ENCODE results near the gene TULP4.
"Not testable (repeated sequence)": the region's sequence is repeated elsewhere in the genome, so short reads cannot be mapped to it uniquely, and the experiment has no call there.

Gene TULP4

DNA sequence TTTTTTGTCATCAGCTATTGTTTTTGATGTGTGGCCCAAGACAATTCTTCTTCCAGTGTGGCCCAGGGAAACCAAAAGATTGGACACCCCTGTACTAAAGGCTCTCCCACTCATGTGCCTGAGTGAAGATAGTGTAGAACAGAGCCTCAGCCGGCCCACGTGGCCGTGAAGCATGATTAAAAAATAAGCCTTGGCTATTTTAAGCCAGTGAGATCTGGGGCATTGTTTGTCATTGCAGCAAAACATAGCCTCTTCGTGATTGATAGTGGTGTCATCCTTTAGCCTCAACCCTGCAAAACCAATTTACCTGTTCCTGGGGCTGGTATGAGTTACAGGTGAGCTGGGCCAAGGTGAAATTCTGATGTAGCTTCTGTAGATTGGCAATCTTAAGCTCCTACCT is 85.3 kb downstream of the TULP4 start:
- no peak for DNase-seq (ENCODE audit: extremely low spot score)
- ChIA-PET CTCF (interaction anchor here (1.2 kb wide), 1 partner anchor 11 kb away, joined by 5 read pairs; no protein-coding TSS in a partner anchor), POLR2A (no interaction called here)
- no peak for TF ChIP-seq L3MBTL2 (conservative IDR thresholded peaks at IDR 0.05)
- TF ChIP-seq FOXA1 (IDR thresholded peaks at IDR 0.05) = no peak
- no peak for TF ChIP-seq CTBP1 (IDR thresholded peaks at IDR 0.05; ENCODE audit: borderline replicate concordance)
- no peak for TF ChIP-seq ZNF384 (IDR thresholded peaks at IDR 0.05)
- no peak for TF ChIP-seq BHLHE40 (IDR thresholded peaks at IDR 0.05; ENCODE audit: borderline replicate concordance)
- no peak for TF ChIP-seq LEF1 (IDR thresholded peaks at IDR 0.05; ENCODE audit: borderline replicate concordance)

DNA sequence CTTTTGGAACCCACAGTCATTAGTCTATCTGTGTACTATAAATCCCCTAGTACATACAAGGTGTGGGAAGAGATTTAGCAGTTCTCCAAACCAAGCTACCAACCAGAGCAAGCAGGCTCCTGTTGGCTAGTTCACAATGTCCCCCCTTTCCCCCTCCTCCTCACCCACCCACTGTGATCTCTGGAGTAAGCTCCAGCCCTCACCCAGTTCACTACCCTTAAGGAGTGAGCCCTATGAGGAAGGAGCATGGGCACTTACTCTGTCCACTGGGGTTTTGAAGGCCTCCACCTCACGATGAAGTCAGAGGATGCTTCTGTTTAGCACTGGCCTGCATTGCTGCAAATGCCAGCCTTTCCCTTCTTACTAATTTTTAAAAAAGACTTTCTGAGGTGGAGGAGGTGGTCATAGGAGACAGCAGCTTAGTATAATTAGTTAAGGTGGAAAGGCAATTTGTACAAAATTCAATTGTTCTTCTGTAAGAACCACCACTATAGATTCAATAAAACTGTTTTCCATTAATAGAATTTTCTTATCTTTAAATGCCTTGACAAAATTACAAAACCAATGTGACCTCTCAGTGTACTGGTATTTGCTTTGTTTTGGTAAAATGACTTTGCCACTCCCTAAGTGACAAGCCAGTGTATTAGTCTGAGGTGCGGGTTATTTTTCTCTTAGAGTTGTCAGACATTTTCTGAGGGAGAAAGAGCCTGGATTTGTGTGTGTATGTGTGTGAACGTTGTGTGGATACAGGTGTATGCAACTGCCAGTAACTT is 86.2 kb downstream of the TULP4 start:
- ChIA-PET POLR2A (no interaction called here), CTCF (interaction anchor here (1.2 kb wide), 1 partner anchor 12 kb away, joined by 5 read pairs; no protein-coding TSS in a partner anchor)
- TF ChIP-seq CTBP1 (IDR thresholded peaks at IDR 0.05; ENCODE audit: borderline replicate concordance) (no peak), FOXK2 (IDR thresholded peaks at IDR 0.05) (no peak), SUZ12 (IDR thresholded peaks at IDR 0.05) (no peak), HDGF (IDR thresholded peaks at IDR 0.05; ENCODE audit: borderline replicate concordance) (no peak), ZNF384 (IDR thresholded peaks at IDR 0.05) (no peak), FOXM1 (IDR thresholded peaks at IDR 0.05; ENCODE audit: borderline replicate concordance) (no peak), ELF4 (IDR thresholded peaks at IDR 0.05) (no peak), BHLHE40 (IDR thresholded peaks at IDR 0.05; ENCODE audit: borderline replicate concordance) (no peak), L3MBTL2 (conservative IDR thresholded peaks at IDR 0.05) (no peak), SP1 (IDR thresholded peaks at IDR 0.05) (no peak), TARDBP (IDR thresholded peaks at IDR 0.05) (no peak), NFRKB (IDR thresholded peaks at IDR 0.05) (no peak), FOXA1 (IDR thresholded peaks at IDR 0.05) (no peak), LEF1 (IDR thresholded peaks at IDR 0.05; ENCODE audit: borderline replicate concordance) (no peak), ARNT (IDR thresholded peaks at IDR 0.05) (no peak)
- TF ChIP-seq, protein P1, sequence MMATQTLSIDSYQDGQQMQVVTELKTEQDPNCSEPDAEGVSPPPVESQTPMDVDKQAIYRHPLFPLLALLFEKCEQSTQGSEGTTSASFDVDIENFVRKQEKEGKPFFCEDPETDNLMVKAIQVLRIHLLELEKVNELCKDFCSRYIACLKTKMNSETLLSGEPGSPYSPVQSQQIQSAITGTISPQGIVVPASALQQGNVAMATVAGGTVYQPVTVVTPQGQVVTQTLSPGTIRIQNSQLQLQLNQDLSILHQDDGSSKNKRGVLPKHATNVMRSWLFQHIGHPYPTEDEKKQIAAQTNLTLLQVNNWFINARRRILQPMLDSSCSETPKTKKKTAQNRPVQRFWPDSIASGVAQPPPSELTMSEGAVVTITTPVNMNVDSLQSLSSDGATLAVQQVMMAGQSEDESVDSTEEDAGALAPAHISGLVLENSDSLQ (IDR thresholded peaks at IDR 0.05) = no peak
- DNase-seq (ENCODE audit: extremely low spot score) = no peak

- POLR2A ChIA-PET = no interaction called here
- no peak for DNase-seq (ENCODE audit: extremely low spot score)
- CTCF ChIA-PET = interaction anchor here (1.2 kb wide), 1 partner anchor 13 kb away, joined by 5 read pairs; no protein-coding TSS in a partner anchor
- no peak for TF ChIP-seq TARDBP (IDR thresholded peaks at IDR 0.05)
- TF ChIP-seq FOXA1 (IDR thresholded peaks at IDR 0.05) = no peak
- TF ChIP-seq ARNT (IDR thresholded peaks at IDR 0.05) = no peak
- TF ChIP-seq SUZ12 (IDR thresholded peaks at IDR 0.05) = no peak
- TF ChIP-seq, protein P1 (IDR thresholded peaks at IDR 0.05) = no peak
- no peak for TF ChIP-seq BHLHE40 (IDR thresholded peaks at IDR 0.05; ENCODE audit: borderline replicate concordance)
- no peak for TF ChIP-seq SP1 (IDR thresholded peaks at IDR 0.05)
- TF ChIP-seq FOXK2 (IDR thresholded peaks at IDR 0.05) = no peak
- TF ChIP-seq ZNF384 (IDR thresholded peaks at IDR 0.05) = no peak
- TF ChIP-seq CTBP1 (IDR thresholded peaks at IDR 0.05; ENCODE audit: borderline replicate concordance) = no peak
- no peak for TF ChIP-seq NFRKB (IDR thresholded peaks at IDR 0.05)
- no peak for TF ChIP-seq FOXM1 (IDR thresholded peaks at IDR 0.05; ENCODE audit: borderline replicate concordance)
- no peak for TF ChIP-seq LEF1 (IDR thresholded peaks at IDR 0.05; ENCODE audit: borderline replicate concordance)
- TF ChIP-seq ELF4 (IDR thresholded peaks at IDR 0.05) = no peak
These were observed 86.9 kb downstream of the TULP4 start for GRCh38 chr6:158399040-158399700.

GRCh38 chr6:158402184-158402583 is 89.9 kb downstream of the TULP4 start:
- TF ChIP-seq ARNT (IDR thresholded peaks at IDR 0.05) (no peak), L3MBTL2 (conservative IDR thresholded peaks at IDR 0.05) (no peak), HDGF (IDR thresholded peaks at IDR 0.05; ENCODE audit: borderline replicate concordance) (no peak), TARDBP (IDR thresholded peaks at IDR 0.05) (no peak), FOXM1 (IDR thresholded peaks at IDR 0.05; ENCODE audit: borderline replicate concordance) (no peak), NFRKB (IDR thresholded peaks at IDR 0.05) (no peak), FOXA1 (IDR thresholded peaks at IDR 0.05) (no peak), SP1 (IDR thresholded peaks at IDR 0.05) (no peak), ELF4 (IDR thresholded peaks at IDR 0.05) (no peak), LEF1 (IDR thresholded peaks at IDR 0.05; ENCODE audit: borderline replicate concordance) (no peak), BHLHE40 (IDR thresholded peaks at IDR 0.05; ENCODE audit: borderline replicate concordance) (no peak), SUZ12 (IDR thresholded peaks at IDR 0.05) (no peak), CTBP1 (IDR thresholded peaks at IDR 0.05; ENCODE audit: borderline replicate concordance) (no peak)
- TF ChIP-seq, protein P1 (IDR thresholded peaks at IDR 0.05) = no peak
- ChIA-PET POLR2A (no interaction called here), CTCF (no interaction called here)
- DNase-seq (ENCODE audit: extremely low spot score) = no peak

- TF ChIP-seq, protein P1 (IDR thresholded peaks at IDR 0.05) = peak; percentile 89
- TF ChIP-seq CTBP1 (IDR thresholded peaks at IDR 0.05; ENCODE audit: borderline replicate concordance) = peak; percentile 61; the same call in 1 of the 2 replicates
- POLR2A ChIA-PET = interaction anchor here (1.0 kb wide), 1 partner anchor 9 kb away, joined by 3 read pairs; no protein-coding TSS in a partner anchor
- CTCF ChIA-PET = interaction anchor here (0.5 to 0.9 kb wide), 2 partner anchors 114 to 280 kb away, joined by 3 read pairs; no protein-coding TSS in a partner anchor
- DNase-seq (ENCODE audit: extremely low spot score) = not testable (repeated sequence)
These were observed 93.1 kb downstream of the TULP4 start for GRCh38 chr6:158405321-158405831.
